ENCODE results near the gene TIMM10B.
A peak's percentile ranks its signal among the peaks of the same experiment; 100 is the strongest.

The TIMM10B gene, protein sequence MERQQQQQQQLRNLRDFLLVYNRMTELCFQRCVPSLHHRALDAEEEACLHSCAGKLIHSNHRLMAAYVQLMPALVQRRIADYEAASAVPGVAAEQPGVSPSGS

DNA sequence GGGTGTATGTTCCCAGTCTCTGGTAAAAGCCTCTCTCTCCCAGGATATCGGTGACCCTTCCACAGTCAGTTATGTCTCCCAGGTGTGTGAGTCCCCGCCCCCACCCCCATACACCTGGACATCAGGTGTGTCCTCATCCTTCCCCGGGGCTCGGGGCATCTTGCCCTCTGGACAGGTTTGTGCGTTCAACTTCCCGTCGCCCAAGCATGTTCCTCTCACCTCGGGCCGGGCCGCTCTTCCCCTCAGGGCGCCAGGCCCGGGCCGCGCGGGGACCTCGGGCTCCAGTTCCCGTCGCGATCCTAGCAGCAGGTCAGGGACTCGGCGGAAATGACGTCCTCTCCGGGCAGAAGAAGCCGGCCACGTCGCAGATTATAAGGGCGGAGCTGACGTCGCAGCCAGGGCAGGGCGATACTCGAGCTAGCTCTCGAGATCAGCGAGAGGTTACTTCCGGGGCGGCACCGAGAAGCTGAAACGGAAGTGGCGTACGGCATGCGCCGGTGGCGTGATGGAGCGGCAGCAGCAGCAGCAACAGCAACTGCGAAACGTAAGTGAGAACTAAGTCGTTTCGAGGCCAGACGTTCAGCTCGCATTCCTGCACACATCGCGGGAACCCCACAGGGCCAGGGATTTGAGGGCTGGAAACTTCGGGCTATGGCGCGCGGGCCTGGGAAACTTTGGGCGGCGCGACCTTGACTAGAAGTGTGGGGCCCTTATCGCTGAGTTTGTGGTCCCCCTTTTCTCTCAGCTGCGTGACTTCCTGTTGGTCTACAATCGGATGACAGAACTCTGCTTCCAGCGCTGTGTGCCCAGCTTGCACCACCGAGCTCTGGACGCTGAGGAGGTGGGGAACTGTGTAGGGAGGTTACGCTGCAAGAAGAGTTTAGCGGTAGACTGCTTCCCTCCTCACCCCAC is at the start of gene TIMM10B, which contains the start of gene ARFIP2:
Gene TIMM10B, plus strand, starts transcription at position 490 of the 912 bp plus-strand sequence. Its CDS starts 16 bp downstream, at position 506.
Gene ARFIP2, minus strand, starts transcription at position 320 of the 912 bp plus-strand sequence. CDS start 910 bp downstream, outside the sequence.
- peak; percentile 99 for DNase-seq (ENCODE audit: low read depth)

DNA sequence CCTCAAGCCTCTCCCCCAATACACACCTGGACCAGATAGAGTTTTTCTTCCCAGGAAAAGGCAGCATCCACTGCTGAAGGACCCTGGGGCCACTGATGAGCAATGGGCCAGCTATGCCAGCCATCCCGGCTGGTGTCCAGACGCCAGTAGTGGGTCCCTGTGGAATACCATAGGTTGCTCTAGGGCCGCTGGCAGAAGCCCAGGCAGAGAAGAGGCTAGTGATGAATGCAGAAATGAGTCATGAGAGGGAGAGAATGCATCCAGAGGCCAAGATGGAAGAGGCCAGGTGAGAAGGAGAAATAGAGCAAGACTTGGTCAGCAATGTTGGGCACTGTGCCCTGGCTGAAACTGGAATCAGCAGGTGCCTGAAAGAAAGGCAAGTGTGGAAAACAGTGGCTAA is 49.4 kb upstream of the TIMM10B start:
- peak; percentile 41 for DNase-seq (ENCODE audit: low read depth)

DNA sequence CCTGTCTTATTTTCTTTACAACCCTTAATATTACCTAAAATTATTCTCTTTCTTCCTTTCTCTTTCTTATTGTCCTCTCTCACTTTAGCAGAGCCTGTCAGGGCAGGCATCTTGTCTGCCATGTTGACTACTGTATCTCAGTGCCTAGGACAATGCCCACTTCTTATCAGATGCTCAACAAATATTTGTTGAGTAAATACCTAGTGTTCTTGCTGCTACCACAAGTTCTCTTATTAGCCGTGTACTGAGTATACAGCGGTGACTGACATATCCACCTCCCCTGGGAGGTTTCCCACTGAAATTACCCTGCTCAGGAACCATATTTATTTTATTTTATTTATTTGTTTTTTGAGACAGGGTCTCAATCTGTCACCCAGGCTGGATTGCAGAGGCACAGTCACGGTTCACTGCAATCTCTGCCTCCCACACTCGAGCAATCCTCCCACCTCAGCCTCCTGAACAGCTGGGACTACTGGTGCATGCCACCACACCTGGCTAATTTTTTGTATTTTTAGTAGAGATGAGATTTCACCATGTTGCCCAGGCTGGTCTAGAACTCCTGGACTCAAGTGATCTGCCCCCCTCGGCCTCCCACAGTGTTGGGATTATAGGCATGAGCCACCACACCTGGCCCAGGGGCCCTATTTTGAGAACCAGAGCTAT is 47.2 kb upstream of the TIMM10B start:
- DNase-seq (ENCODE audit: low read depth) = no peak

DNA sequence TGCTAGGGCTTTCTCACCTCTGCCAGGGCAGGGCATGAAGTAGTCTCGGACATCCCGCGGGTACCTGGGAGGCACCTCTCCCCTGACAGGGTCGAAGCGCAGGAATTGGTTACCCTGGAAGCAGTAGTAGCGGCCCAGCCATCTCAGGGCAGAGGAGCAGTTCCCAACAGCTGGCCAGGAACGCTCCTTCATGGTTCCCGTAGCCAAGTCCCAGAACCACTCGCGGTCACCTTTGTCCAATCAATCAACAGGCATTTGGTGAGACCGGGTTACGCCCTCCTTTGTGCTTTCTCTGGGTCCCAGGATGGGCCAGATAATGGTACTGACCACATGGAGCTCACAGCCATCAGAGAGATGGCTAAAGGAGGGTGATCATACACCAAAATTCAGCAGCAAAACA is 43.9 kb upstream of the TIMM10B start:
- no peak for DNase-seq (ENCODE audit: low read depth)

DNA sequence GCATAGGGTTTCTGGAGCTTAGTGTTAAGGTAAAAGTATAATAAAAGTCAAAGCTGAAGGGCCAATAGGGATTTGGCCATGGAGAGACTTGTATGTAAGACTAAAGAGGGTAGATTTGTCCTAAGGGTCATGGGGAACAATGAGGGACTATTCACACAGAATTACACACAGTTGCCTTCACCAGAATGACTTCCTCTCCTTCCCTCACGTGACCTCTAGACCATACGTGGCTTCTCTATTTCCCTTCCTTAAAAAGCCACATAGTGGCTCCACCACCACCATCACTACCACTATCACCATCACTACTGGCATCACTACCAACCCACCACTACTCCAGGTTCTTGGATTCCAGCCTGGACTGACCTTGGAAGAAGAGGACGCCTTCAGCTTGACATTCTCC is 43.3 kb upstream of the TIMM10B start:
- DNase-seq (ENCODE audit: low read depth) = no peak

DNA sequence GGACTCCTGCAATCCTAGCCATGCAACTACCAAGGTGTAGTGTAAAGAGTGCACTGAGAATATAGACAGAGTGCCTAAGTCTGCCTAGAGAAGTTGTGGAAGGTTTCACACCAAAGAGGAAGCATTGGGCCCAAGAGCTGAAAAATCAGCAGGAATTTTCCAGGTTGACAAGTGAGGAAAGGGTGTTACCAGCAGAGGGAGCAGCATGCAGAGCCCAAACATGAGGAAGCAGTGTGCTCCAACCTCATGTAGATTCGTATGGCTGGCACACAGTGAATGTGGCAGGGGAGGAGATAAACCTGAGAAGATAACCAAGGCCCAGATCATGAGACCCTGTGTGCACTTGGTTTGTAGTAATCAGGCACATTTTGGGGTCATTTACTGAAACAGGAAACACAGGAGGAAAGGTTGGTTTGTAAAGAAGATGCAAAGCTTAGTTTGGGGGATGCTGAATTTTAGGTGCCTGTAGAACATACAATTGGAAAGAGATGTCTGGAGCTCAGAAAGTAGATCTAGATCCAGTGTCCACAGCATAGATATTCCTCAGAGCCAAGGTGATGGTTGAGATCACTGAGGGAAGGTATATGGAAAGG is 42.2 kb upstream of the TIMM10B start:
- peak; percentile 63 for DNase-seq (ENCODE audit: low read depth)

DNA sequence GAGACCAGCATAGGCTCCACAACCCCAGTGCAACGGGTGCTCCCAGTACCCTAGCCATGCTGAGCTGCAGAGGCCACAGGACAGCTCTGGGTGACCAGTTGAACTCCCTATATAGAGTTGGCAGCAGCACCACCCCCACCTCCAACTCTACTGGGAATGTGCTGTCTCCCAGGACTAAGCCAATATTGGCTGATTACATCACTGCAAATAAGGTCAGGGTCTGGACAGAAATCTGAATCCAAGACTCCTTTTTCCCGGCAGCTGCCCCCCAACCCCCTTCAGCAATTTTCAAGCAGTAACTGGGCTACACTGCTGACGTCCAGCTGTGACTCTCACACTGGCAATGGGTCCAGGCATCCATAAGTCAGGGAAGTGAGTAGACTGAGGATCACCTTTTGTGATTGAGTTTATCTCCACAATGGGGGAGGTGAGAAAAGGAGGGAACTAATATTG is 40.4 kb upstream of the TIMM10B start, which contains the start of gene HPX:
Gene HPX, minus strand, starts transcription at position 82 of the 453 bp plus-strand sequence. Its CDS starts 24 bp downstream, at position 58.
- DNase-seq (ENCODE audit: low read depth) = no peak

DNA sequence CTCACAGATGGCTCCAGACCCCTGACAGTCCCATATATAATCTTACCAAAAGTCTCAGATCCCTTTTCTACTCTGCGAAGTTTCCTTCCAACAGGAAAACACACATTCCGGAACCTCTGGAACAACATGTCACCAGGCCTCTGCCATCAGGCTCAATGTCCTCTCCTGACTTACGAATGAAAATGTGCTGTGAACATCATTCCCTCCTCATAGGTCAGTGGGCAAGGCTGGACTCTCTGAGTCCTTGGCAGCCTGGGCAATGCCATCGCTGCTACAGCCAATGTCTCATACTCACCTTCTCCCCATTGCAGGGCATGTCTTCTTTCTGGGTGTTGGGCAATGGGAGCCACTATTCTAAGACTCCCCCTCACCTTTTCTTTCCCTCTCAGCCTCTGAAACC is 38.9 kb upstream of the TIMM10B start:
- no peak for DNase-seq (ENCODE audit: low read depth)

DNA sequence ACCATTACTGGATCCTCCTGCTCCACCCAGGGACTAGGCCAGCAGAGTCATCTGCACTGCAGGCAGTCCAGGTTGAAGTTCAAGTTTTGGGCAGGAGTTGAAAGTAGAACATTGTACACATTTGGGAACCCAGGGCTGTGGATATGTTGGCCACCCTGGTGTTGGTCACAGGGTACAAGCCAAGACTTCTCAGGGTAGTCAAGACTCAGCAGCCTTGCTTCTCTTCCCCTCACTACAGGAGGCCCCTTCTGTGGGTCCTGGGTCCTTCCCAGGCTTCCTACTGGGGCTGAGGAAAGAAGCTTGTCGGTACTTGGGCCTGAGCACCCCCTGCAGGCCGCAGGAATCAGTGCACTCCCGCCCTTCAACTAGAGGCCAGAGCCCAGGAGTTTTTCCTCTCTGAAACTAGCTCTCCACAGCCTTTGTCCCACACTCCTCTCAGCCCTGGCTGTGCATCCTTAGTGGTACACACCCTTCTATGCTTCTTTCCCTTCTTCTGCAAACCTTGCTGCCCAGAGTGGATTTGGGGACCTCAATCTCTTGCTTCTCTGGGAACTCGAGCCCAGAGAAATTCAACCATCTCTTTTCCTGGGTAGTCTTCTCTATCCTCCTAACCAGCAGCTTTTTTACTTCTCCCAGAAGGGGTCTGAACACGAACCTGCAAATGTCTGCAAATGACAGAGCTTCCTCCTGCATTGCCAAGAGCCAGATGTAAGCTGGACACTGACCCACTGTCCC is 37.9 kb upstream of the TIMM10B start:
- peak; percentile 60 for DNase-seq (ENCODE audit: low read depth)

DNA sequence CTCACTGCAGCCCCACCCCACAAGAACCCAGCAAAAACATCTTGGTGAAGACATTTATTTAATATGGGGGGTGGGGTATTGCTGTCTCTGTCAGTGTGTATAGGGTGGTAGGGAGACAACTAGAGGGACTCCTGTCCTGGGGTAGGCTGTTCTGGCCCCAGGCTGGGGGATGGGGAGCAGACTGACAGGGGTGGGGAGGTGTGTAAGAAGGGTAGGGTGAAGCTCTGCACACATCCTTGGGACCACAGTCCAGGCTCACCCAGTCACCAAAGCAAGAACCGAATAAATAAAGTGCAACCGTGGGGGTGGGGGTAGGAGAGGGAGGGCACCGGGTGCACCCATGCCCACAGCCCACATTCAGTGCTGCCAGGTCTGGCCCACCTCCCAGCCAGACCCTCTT is 32.7 kb upstream of the TIMM10B start:
- DNase-seq (ENCODE audit: low read depth) = no peak

DNA sequence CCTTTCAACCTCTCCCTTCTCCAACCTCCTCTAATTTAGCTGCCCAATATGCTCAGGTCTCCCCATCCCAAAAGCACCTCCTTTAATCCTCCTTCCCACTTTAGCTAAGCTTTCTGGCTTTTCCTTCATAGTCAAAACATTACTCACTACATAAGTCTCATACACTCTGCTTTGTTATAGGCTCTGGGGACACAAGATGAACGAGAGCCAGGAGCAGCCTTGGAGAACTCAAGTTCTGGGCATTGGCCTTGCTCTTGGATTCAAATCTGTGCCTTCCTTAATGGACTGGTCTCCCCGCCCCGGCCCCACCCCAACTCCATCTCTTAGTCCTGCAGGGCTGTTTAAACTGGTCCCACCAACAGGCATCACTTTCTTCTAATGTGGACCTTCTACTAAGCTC is 29.1 kb upstream of the TIMM10B start:
- DNase-seq (ENCODE audit: low read depth) = no peak

DNA sequence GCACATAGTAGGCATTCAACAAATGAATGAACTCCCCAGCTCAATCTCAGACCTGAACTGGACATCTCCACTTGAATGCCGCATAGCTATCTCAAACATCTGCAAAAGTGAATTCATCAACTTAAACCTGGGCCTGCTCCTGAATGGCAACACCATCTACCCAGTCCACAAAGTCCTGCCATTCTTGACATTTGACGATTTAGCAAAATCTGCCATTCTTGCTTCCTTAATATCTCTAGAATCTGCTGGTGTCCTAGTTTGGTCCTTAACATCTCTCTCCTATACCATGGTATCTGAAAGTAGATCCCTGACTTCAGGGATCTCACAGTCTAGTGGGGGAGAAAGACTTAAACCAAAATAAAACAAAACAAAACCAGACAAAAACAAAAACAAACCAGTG is 28.1 kb upstream of the TIMM10B start:
- no peak for DNase-seq (ENCODE audit: low read depth)

DNA sequence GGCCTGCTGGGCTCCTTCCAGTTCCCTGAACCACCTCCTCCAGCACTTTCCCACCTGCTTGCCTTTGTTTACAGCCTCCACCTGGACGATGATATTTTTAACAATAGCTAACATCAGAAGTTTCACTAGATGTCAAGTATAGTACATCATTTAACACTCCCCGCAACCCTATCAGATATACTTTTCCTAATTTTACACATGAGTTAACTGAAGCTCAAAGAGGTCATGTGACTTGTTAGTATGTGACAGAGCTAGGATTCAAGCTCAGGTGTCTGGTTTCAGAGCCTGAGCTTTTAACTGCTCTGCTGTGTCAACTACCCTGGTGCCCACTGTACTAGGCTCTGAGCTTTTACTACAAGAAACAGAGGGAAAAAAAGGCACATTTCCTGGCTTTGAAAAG is 26.2 kb upstream of the TIMM10B start:
- DNase-seq (ENCODE audit: low read depth) = no peak

DNA sequence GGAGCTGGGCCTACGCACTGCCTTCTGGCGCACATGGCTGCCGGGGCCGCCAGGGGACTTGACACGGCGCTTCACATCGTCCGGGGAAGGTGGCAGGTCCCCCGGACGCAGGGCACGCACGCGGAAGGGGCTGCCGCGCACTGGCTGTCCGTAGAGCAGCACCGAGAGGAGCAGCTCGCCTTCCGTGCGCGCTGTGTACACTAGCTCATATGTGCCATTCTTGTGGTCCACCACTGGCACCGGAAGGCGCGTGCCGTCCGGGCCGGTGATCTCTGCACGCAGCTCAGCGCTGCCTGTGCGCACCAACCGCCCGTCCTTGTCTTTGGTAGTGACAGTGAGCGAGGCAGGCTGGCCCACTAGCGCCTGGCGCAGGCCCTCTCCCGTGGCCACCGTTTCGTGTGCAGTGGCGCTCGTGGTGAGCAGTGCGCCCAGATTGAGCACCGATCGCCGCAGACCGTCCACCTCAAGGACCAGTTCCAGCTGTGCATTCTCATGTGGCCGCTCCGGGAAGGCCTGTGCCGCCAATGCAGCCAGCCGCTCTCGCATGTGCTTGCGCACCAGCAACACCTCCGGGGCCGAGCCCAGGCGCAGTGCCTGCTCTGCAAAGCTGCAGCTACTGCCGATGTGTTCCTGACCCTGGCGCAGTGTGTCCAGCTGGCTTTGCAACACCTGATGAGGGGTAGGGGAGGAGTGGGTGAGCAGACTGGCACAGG is 24.8 kb upstream of the TIMM10B start:
- no peak for DNase-seq (ENCODE audit: low read depth)

DNA sequence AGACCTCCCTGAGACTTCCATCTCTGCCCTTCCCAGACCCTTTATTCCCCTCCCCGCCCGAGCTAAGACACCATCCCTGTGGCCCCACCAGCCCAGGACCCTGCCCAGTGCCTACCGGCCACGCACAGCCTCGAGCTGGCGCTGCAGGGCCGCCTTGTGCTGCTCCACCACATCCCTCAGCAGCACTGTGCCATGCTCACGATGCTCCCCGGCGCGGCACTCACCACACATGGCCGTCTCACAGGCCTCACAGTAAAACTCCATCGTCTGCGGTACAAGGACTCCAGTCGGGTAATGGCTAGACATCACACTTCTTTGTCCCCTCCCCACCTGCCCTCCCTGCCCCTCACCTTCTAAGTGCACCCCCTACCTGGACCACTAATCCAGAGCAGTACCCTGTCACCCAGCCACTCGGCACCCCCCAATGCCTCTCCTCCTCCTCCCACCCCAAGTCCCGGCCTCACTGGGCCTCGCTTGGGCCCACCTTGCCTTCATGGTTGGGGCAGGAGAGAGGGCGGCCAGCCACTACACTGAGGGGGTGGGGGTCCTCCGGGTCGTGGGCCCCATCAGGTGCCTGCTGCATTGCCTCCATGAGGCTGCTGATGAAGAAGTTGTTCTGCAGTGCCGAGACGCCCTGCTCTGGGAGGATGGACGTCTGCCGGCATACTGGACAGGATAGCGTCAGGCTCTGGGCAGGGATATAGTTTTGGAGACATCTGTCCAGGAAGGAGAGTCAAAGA is 23.6 kb upstream of the TIMM10B start:
- no peak for DNase-seq (ENCODE audit: low read depth)

DNA sequence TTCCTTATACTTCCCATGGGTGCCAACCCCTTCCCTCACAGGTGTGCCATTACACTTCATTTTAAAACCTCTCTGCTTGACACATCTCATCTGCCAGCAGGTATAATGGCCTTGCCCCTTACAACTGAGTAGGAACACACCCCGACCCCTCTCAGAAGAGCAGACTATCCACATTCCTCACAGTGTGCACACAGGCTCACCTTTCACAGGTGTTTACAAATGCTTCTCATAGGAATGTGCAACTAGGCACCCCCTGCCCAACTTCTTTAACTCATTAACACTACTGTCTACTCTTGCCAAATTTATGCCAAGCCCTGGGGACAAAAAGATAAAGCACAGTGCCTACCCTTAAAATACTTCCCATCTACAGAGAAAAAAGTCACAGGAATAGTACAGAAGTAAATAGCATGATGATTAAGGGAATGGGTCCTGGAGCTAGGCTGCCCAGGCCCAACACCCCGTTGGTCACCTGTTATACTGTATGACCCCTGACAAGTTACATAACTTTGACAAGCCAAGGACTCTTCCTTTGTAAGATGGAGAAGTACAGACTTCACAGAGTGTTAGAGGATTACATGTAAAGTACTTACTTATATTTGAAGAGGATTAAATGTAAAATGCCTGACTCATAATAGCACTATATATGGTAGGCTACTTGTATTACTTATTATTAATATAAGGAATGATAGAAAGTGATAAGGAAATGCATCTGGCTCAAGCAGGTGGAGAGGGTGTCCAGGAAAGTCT is 22.8 kb upstream of the TIMM10B start:
- DNase-seq (ENCODE audit: low read depth) = no peak

DNA sequence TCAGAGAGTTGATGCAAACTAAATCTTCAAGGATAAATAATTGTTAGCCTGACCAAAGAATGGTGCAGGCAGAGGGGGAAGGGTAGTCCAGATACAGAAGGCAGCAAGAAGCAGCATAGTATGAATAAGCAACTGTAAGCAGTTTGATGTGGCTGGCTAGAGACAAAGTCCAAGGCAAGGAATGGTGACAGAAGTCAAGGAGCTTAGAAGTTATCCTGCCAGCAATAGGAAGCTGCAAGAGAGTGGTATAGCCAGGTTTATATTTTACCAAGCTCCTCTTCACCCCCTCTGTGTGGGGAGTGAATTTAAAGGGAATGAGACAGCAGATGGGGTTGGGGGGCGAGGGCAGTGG is 22.2 kb upstream of the TIMM10B start:
- no peak for DNase-seq (ENCODE audit: low read depth)

DNA sequence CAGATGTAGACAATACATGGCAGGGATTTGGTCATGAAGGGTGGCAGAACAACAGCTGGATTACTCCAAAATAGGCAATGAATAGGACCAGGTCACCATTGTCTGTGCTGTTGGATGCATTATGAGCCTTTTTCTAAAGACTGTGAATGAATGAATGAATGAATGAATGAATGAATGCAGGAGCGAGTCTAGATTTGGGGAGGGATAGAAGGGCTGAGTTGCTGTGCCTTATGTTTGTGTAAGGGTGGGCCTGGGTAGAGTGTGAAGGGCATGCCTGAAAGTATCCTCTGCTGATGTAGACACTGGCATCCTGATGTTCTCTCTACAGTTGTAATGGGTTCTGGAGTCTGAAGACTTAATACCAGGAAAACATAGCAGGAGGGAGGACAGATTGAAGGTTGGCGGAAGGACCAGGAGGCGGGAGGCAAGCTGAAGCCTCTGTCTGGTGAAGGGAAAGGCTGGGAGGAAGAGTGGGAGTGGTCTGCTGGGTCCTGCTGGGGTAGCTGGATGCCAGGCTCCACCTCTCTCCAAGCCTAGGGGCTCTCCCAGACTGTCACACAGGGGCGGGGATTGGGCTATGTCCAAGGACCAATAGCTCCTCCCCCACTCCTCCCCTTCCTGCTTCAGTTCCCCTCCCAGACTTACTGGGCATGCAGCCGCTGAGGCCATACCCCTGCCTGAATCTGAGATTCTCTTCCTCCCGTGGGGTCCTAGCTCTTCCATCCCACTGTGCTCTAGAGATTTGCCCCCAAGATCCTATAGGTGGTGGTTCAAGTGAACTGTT is 12.4 kb upstream of the TIMM10B start:
- peak; percentile 93 for DNase-seq (ENCODE audit: low read depth)

DNA sequence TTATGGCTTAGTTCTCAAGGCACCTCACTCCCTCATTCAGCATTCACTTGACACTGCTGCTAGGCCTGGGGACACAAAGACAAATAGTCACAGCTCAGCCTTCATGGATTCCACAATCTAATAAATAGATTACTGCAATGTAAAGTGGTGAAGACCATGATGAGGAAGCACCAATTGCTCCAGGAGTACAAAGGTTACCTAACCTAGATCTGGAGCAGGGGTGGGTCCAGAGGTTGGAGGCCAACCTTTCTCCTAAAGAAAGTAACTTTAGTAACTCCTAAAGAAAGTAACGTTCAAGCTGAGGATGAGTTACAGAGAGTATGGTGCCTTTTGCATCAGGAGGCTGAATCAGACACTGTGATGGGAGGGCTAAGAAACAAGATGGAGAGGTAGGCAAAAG is 11.7 kb upstream of the TIMM10B start:
- DNase-seq (ENCODE audit: low read depth) = no peak

Data from iris pigment epithelial cell (primary cell).